ENCODE measurements around the gene IL2RA.

IL2RA gene

DNA sequence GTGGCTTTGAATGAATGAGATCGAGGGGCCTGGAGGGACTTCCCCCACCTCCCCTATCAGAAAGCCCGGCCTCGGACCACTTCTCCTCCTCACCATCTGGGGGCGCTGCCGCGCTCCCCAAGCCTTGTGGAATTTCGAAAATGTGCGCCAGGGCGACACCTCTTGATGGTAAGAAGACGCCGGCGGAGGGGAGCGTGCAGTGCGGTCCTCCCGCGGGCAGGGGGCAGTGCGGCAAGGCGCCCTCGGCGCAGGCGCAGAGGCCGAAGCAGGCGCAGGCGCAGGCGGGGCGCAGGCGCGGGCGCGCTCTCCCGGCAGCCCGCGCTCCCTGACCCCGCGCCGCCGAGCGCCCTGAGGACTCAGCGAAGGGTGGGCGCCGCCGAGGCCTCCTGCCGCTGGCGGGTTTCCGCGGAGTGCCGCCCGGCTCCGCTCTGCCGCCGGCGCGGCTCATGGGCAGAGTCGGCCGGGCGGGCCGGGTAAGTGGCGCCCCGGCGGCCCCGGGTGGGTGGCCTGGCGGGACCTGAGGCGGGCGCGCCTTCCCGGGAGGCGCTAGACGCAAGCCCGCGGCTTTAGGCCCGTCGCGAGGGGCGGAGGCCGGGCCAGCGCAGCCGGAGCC is 26.7 kb upstream of the IL2RA start, which contains the start of gene RBM17:
TSS of gene RBM17 (plus strand) at position 314 of the 613 bp plus-strand sequence. CDS start 8,032 bp downstream, outside the sequence.
- Histone ChIP-seq H2BK15ac (ENCODE audit: low read length) (no peak within 1 kb of the TSS), H3K4me1 (ENCODE audit: control insufficient read depth in 2 of 2, insufficient read depth in 1 of 2, low read depth in 1 of 2, low read length in 2 of 2) (peaks cover 3 to 5% of the 10 kb centered on the region in 2 donors), H2BK5ac (ENCODE audit: low read length) (peak within 1 kb of the TSS; percentile 88), H2AK5ac (ENCODE audit: low read depth, low read length) (peak within 1 kb of the TSS; percentile 95), H3K14ac (ENCODE audit: low read length) (peak within 1 kb of the TSS; percentile 49), H3K79me1 (ENCODE audit: low read depth, low read length) (peaks cover 7% of the 10 kb centered on the region), H3K9me3 (replicated peaks in 1 of 2; ENCODE audit: control insufficient read depth in 2 of 2, insufficient read depth in 1 of 2, low read depth in 1 of 2, low read length in 2 of 2) (no peaks in the 10 kb centered on the region), H3K4me3 (ENCODE audit: low read length in 2 of 2) (peak within 1 kb of the TSS; percentile 90 to 94), H3K4ac (ENCODE audit: low read length) (no peak within 1 kb of the TSS), H4K8ac (ENCODE audit: low read depth, low read length) (no peak within 1 kb of the TSS), H2BK120ac (ENCODE audit: low read depth, low read length) (no peak within 1 kb of the TSS), H3K18ac (ENCODE audit: low read length) (peak within 1 kb of the TSS; percentile 90), H3K4me2 (ENCODE audit: insufficient read depth, low read length, poor library complexity, severe bottlenecking) (peak within 1 kb of the TSS; percentile 87), H2AFZ (ENCODE audit: low read length) (peak within 1 kb of the TSS; percentile 84), H3K23ac (ENCODE audit: low read depth, low read length, poor library complexity) (peak within 1 kb of the TSS; percentile 71), H2BK12ac (ENCODE audit: low read length) (no peak within 1 kb of the TSS), H3K9ac (ENCODE audit: low read depth, low read length, poor library complexity) (peak within 1 kb of the TSS; percentile 97), H3K27me3 (ENCODE audit: control insufficient read depth in 3 of 3, insufficient read depth in 3 of 3, low read depth in 1 of 3, low read length in 3 of 3) (peaks cover 0 to 7% (median 0%) of the 10 kb centered on the region in 3 experiments), H3K27ac (replicated peaks; ENCODE audit: low read length) (no peak within 1 kb of the TSS), H3K36me3 (replicated peaks in 1 of 2; ENCODE audit: control insufficient read depth in 2 of 2, insufficient read depth in 2 of 2, low read length in 2 of 2) (peaks cover 0 to 22% of the 10 kb centered on the region in 2 donors), H4K91ac (ENCODE audit: low read depth, low read length, poor library complexity) (no peak within 1 kb of the TSS)
- WGBS, 2 donors (ENCODE audit: extremely low coverage in 2 of 2, insufficient read length in 2 of 2, insufficient replicate concordance in 1 of 2), result no CpG with 5 or more reads among the region's 77 CpGs
- peak; percentile 98 for DNase-seq (ENCODE audit: low spot score)

DNA sequence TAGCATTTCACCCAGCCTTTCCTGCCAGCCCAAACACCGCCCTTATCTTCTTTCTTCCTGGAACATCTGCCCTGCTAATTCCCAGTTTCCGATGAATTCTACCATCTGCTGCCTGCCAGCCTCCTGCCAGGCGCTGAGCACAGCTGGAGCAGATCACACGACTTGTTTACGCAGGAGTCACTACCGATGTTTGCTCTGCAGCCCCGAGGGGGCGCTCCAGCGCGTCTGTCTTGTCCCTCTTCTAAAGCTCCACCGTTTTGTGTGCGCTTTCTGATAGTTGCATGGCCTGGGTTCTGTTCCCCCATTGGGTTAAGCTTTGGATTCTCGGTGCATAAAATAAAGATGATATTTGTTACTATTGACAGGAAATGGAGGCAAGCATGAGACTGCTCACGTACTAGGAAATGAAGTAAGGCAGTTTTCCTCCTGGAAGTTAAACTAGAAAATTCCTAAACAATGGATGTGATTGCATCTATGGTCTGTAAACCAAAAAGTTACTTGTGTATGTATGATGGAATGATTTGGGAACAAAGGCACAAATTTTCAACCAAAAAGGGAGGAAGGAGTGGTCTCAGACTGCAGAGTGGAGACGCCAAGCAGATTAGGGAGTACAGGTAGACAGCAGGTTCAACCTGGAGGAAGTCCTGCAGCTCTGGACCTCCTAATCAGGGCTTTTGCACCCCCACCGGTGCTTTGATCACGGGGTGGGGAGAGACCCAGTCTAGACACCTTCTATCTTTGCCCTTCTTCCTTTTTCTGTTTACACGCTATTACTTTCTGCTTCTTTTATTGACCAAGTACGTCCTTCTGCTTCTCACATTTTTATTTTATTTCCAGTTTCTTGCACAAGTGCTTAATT is 24.4 kb upstream of the IL2RA start:
- H3K4ac ChIP-seq (ENCODE audit: low read length), result no peak overlapping the region
- H2AFZ ChIP-seq (ENCODE audit: low read length), result peak overlapping the region; percentile 67
- peaks cover 7% of the 10 kb centered on the region for H3K79me1 ChIP-seq (ENCODE audit: low read depth, low read length)
- no peak overlapping the region for H3K27ac ChIP-seq (replicated peaks; ENCODE audit: low read length)
- no peak overlapping the region for H3K23ac ChIP-seq (ENCODE audit: low read depth, low read length, poor library complexity)
- no peak overlapping the region for H2BK12ac ChIP-seq (ENCODE audit: low read length)
- H3K27me3 ChIP-seq (ENCODE audit: control insufficient read depth in 3 of 3, insufficient read depth in 3 of 3, low read depth in 1 of 3, low read length in 3 of 3), result peaks cover 0 to 19% (median 0%) of the 10 kb centered on the region in 3 experiments
- no peaks in the 10 kb centered on the region for H3K9me3 ChIP-seq (replicated peaks in 1 of 2; ENCODE audit: control insufficient read depth in 2 of 2, insufficient read depth in 1 of 2, low read depth in 1 of 2, low read length in 2 of 2)
- peaks cover 3 to 5% of the 10 kb centered on the region in 2 donors for H3K4me1 ChIP-seq (ENCODE audit: control insufficient read depth in 2 of 2, insufficient read depth in 1 of 2, low read depth in 1 of 2, low read length in 2 of 2)
- peaks cover 0 to 4% of the 10 kb centered on the region in 2 donors for H3K36me3 ChIP-seq (replicated peaks in 1 of 2; ENCODE audit: control insufficient read depth in 2 of 2, insufficient read depth in 2 of 2, low read length in 2 of 2)
- no peak overlapping the region for H4K91ac ChIP-seq (ENCODE audit: low read depth, low read length, poor library complexity)
- no peak overlapping the region for H4K8ac ChIP-seq (ENCODE audit: low read depth, low read length)
- no peak overlapping the region for H2AK5ac ChIP-seq (ENCODE audit: low read depth, low read length)
- no peak overlapping the region for H3K4me3 ChIP-seq (ENCODE audit: low read length in 2 of 2)
- WGBS, 2 donors (ENCODE audit: extremely low coverage in 2 of 2, insufficient read length in 2 of 2, insufficient replicate concordance in 1 of 2), result no CpG with 5 or more reads among the region's 19 CpGs
- H3K18ac ChIP-seq (ENCODE audit: low read length), result no peak overlapping the region
- no peak overlapping the region for H3K4me2 ChIP-seq (ENCODE audit: insufficient read depth, low read length, poor library complexity, severe bottlenecking)
- no peak overlapping the region for H3K14ac ChIP-seq (ENCODE audit: low read length)
- no peak overlapping the region for H2BK120ac ChIP-seq (ENCODE audit: low read depth, low read length)
- H2BK15ac ChIP-seq (ENCODE audit: low read length), result no peak overlapping the region
- H3K9ac ChIP-seq (ENCODE audit: low read depth, low read length, poor library complexity), result no peak overlapping the region
- DNase-seq (ENCODE audit: low spot score), result peak; percentile 62
- H2BK5ac ChIP-seq (ENCODE audit: low read length), result no peak overlapping the region

DNA sequence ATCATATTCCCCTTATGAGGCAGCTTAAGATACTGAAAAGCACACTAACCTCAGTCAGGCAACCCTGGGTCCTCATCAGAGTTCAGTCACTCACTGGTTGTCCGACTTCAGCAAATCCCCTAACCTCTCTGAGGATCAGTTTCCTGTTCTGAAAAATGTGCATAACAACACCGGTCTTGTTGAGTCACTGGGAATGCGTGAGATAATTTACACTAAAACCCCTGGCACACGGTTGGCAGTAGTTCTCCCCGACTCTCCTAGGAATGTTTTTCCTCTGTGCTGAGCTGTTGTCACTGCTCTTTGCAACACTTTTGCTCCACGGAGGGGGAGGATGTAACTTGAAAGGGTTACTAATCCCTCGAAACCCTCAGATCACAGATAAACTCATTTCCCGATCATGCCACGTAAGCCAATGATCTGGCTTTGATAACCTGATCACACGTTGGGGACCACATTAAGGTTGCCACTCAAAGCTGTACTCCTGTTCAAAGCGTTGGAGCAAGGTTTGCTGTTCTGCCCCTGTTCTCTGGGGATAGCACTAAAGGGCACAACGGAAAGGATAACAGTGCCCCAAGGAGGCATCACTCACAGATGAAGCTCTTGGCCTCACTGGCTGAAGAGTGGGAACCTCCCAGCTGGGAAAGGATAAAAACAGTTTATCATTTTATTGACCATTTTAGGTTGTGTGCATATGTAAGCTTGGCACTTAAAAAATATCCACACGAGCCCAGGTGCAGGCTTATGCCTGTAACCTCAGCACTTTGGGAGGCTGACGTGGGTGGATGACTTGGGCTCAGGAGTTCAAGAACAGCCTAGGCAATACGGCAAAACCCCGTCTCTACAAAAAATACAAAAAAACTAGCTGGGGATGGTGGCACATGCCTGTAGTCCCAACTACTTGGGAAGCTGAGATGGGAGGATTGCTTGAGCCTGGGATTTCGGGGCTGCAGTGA is 21.6 kb upstream of the IL2RA start:
- no peak for DNase-seq (ENCODE audit: low spot score)
- Histone ChIP-seq H3K27me3 (ENCODE audit: control insufficient read depth in 3 of 3, insufficient read depth in 3 of 3, low read depth in 1 of 3, low read length in 3 of 3) (peaks cover 0 to 19% (median 0%) of the 10 kb centered on the region in 3 experiments), H3K4me3 (ENCODE audit: low read length in 2 of 2) (no peak overlapping the region), H3K23ac (ENCODE audit: low read depth, low read length, poor library complexity) (no peak overlapping the region), H3K18ac (ENCODE audit: low read length) (no peak overlapping the region), H4K8ac (ENCODE audit: low read depth, low read length) (no peak overlapping the region), H3K36me3 (replicated peaks in 1 of 2; ENCODE audit: control insufficient read depth in 2 of 2, insufficient read depth in 2 of 2, low read length in 2 of 2) (no peaks in the 10 kb centered on the region), H4K91ac (ENCODE audit: low read depth, low read length, poor library complexity) (no peak overlapping the region), H3K14ac (ENCODE audit: low read length) (no peak overlapping the region), H2BK15ac (ENCODE audit: low read length) (no peak overlapping the region), H2AK5ac (ENCODE audit: low read depth, low read length) (no peak overlapping the region), H3K4me1 (ENCODE audit: control insufficient read depth in 2 of 2, insufficient read depth in 1 of 2, low read depth in 1 of 2, low read length in 2 of 2) (peaks cover 0 to 1% of the 10 kb centered on the region in 2 donors), H3K4me2 (ENCODE audit: insufficient read depth, low read length, poor library complexity, severe bottlenecking) (no peak overlapping the region), H3K79me1 (ENCODE audit: low read depth, low read length) (no peaks in the 10 kb centered on the region), H2BK120ac (ENCODE audit: low read depth, low read length) (no peak overlapping the region), H3K27ac (replicated peaks; ENCODE audit: low read length) (no peak overlapping the region), H3K9me3 (replicated peaks in 1 of 2; ENCODE audit: control insufficient read depth in 2 of 2, insufficient read depth in 1 of 2, low read depth in 1 of 2, low read length in 2 of 2) (no peaks in the 10 kb centered on the region), H2AFZ (ENCODE audit: low read length) (peak overlapping the region; percentile 46), H2BK5ac (ENCODE audit: low read length) (no peak overlapping the region), H2BK12ac (ENCODE audit: low read length) (no peak overlapping the region), H3K9ac (ENCODE audit: low read depth, low read length, poor library complexity) (no peak overlapping the region), H3K4ac (ENCODE audit: low read length) (no peak overlapping the region)
- WGBS, 2 donors (ENCODE audit: extremely low coverage in 2 of 2, insufficient read length in 2 of 2, insufficient replicate concordance in 1 of 2), result no CpG with 5 or more reads among the region's 17 CpGs
